Stimulated activated CD8-positive, alpha-beta memory T cell treated with anti-CD3 and anti-CD28 coated beads, Interleukin-12 subunit alpha, Interleukin-12 subunit beta, amount 100 ng/mL, for 4 hours (primary cell): Measurements from ENCODE around the gene PTPRC.

ENCODE experiments used
- DNase-seq: peaks from one replicate; pipeline ENCODE4 v3.0.0-alpha.2; 2020; ENCODE audit warnings: low read depth

Gene PTPRC

GRCh38 chr1:198647055-198647454 is 8.2 kb downstream of the PTPRC start:
- no peak for DNase-seq

- DNase-seq = no peak
These were observed 9.8 kb downstream of the PTPRC start for GRCh38 chr1:198648592-198648991.

GRCh38 chr1:198649232-198649967 is 10.6 kb downstream of the PTPRC start:
- DNase-seq = no peak

GRCh38 chr1:198649968-198650338 is 11.1 kb downstream of the PTPRC start:
- no peak for DNase-seq

- no peak for DNase-seq
These were observed 11.7 kb downstream of the PTPRC start for GRCh38 chr1:198650506-198650905.

- DNase-seq = no peak
These were observed 13.0 kb downstream of the PTPRC start for GRCh38 chr1:198651650-198652400.

GRCh38 chr1:198653808-198654413 is 15.1 kb downstream of the PTPRC start:
- no peak for DNase-seq

- no peak for DNase-seq
These were observed 16.8 kb downstream of the PTPRC start for GRCh38 chr1:198655459-198656121.

- peak; percentile 55 for DNase-seq
These were observed 17.7 kb downstream of the PTPRC start for GRCh38 chr1:198656500-198656932.

GRCh38 chr1:198657550-198658064 is 18.8 kb downstream of the PTPRC start:
- no peak for DNase-seq

- no peak for DNase-seq
These were observed 21.8 kb downstream of the PTPRC start for GRCh38 chr1:198660341-198661261.

GRCh38 chr1:198662821-198663220 is 24.0 kb downstream of the PTPRC start:
- no peak for DNase-seq

- DNase-seq = no peak
These were observed 25.4 kb downstream of the PTPRC start for GRCh38 chr1:198664068-198664788.

GRCh38 chr1:198667186-198667585 is 28.3 kb downstream of the PTPRC start:
- DNase-seq = no peak

- DNase-seq = no peak
These were observed 29.0 kb downstream of the PTPRC start for GRCh38 chr1:198667807-198668206.

- no peak for DNase-seq
These were observed 30.3 kb downstream of the PTPRC start for GRCh38 chr1:198669023-198669698.

- no peak for DNase-seq
These were observed 30.9 kb downstream of the PTPRC start for GRCh38 chr1:198669771-198670170.

GRCh38 chr1:198671136-198671535 is 32.3 kb downstream of the PTPRC start:
- no peak for DNase-seq

- no peak for DNase-seq
These were observed 33.3 kb downstream of the PTPRC start for GRCh38 chr1:198672124-198672523.

GRCh38 chr1:198674009-198674408 is 35.2 kb downstream of the PTPRC start:
- DNase-seq = no peak
